H1 (cell line): Measurements from ENCODE around the gene GRID1. TPM values are rescaled to one million over a fixed set of nuclear protein-coding genes. Genes with fewer than 3 reads are reported as not detected.
A peak's percentile ranks its signal among the peaks of the same experiment; 100 is the strongest.

Experiments used
- CTCF ChIA-PET: fragments of 300-600 bp; sonication (Branson Sonifier 250); formaldehyde crosslinking; loops from one replicate; lab custom pipeline; 2021; ENCODE audit not compliant: partially characterized antibody; lab: Charles Lee
- POLR2A ChIA-PET: fragments of 300-600 bp; sonication (Branson Sonifier 250); formaldehyde crosslinking; loops from one replicate; lab custom pipeline; 2021; ENCODE audit warnings: inconsistent platforms; ENCODE audit not compliant: partially characterized antibody; lab: Charles Lee
- DNase-seq, 2 experiments: peaks; one replicate each; pipeline versions ENCODE4 v3.0.0 to v3.0.0-alpha.2; 2010 to 2022; ENCODE audit warnings: low spot score in 2 of 2, low read depth in 1 of 2, mixed read lengths in 1 of 2
- FAIRE-seq: peaks from 2 replicates; lab custom pipeline; 2011; peaks lifted over from hg19 to GRCh38; lab: Jason Lieb, UNC
- H2AFZ ChIP-seq: 2 replicates; pipeline ENCODE4 v1.8.1; 2012; ENCODE audit warnings: low read length, inconsistent platforms
- H2AK5ac ChIP-seq: 2 replicates; pipeline ENCODE4 v1.6.1; 2013; ENCODE audit warnings: low read depth, low read length
- H2BK120ac ChIP-seq: replicated peaks from 2 replicates; pipeline ENCODE3; 2013; ENCODE audit warnings: low read depth, low read length, inconsistent platforms
- H2BK12ac ChIP-seq: 2 replicates; pipeline ENCODE4 v1.6.1; 2013; ENCODE audit warnings: low read depth, low read length
- H2BK15ac ChIP-seq: 2 replicates; pipeline ENCODE4 v1.6.1; 2013; ENCODE audit warnings: low read length
- H2BK20ac ChIP-seq: 2 replicates; pipeline ENCODE4 v1.6.1; 2013; ENCODE audit warnings: low read length
- H2BK5ac ChIP-seq: 2 replicates; pipeline ENCODE4 v1.6.1; 2013; ENCODE audit warnings: low read depth, low read length
- H3K14ac ChIP-seq: 2 replicates; pipeline ENCODE4 v1.6.1; 2013; ENCODE audit warnings: inconsistent platforms; ENCODE audit not compliant: insufficient read length
- H3K18ac ChIP-seq: 2 replicates; pipeline ENCODE4 v1.6.1; 2013; ENCODE audit warnings: low read length; ENCODE audit errors: extremely low read depth
- H3K23ac ChIP-seq: 2 replicates; pipeline ENCODE4 v1.6.1; 2013; ENCODE audit warnings: inconsistent platforms; ENCODE audit not compliant: insufficient read length
- H3K23me2 ChIP-seq: 2 replicates; pipeline ENCODE4 v1.6.1; 2013; ENCODE audit warnings: low read depth, low read length
- H3K27ac ChIP-seq: 2 replicates; pipeline ENCODE4 v1.6.1; 2011; ENCODE audit warnings: low read depth, low read length, inconsistent platforms
- H3K27me3 ChIP-seq, 4 experiments: replicated peaks in 1 of 4; 1 replicate in 1 of 4; 2 replicates in 3 of 4; pipeline versions ENCODE4 v1.6.1 to v1.8.1; 2011 to 2013; ENCODE audit warnings: low read length in 3 of 4, mild to moderate bottlenecking in 3 of 4, inconsistent platforms in 2 of 4, mixed read lengths in 2 of 4, moderate library complexity in 1 of 4; ENCODE audit not compliant: control insufficient read depth in 3 of 4, insufficient read depth in 3 of 4; ENCODE audit errors: extremely low read depth in 1 of 4
- H3K36me3 ChIP-seq, 4 experiments: 2 replicates each; pipeline versions ENCODE4 v1.6.1 to v1.8.1; 2011 to 2013; ENCODE audit warnings: mild to moderate bottlenecking in 4 of 4, low read length in 3 of 4, moderate library complexity in 2 of 4, control low read depth in 1 of 4, inconsistent platforms in 1 of 4; ENCODE audit not compliant: insufficient read depth in 4 of 4, control insufficient read depth in 2 of 4
- H3K4ac ChIP-seq: replicated peaks from 2 replicates; pipeline ENCODE3; 2013; ENCODE audit warnings: low read length, low read depth, mixed read lengths, inconsistent platforms; ENCODE audit not compliant: insufficient read length
- H3K4me1 ChIP-seq, 4 experiments: replicated peaks in 1 of 4; 1 replicate in 1 of 4; 2 replicates in 3 of 4; pipeline versions ENCODE4 v1.6.1 to v1.8.1; 2011 to 2013; ENCODE audit warnings: low read length in 3 of 4, inconsistent platforms in 2 of 4, mixed read lengths in 1 of 4; ENCODE audit not compliant: insufficient read depth in 4 of 4, control insufficient read depth in 3 of 4
- H3K4me2 ChIP-seq, 2 experiments: 2 replicates each; pipeline versions ENCODE4 v1.6.1 to v1.8.1; 2011 to 2013; ENCODE audit warnings: low read depth in 2 of 2, low read length in 2 of 2, control low read depth in 1 of 2, inconsistent platforms in 1 of 2, mild to moderate bottlenecking in 1 of 2; ENCODE audit not compliant: insufficient read depth in 1 of 2
- H3K4me3 ChIP-seq, 4 experiments: fragments of 200-600, 300-600 bp in 1 of 4; sonication (generic), shearing (Covaris generic), sonication (Bioruptor Twin) in 1 of 4; 2 replicates each; pipeline versions ENCODE4 v1.5.1 to v1.8.1; 2011 to 2016; ENCODE audit warnings: low read length in 4 of 4, low read depth in 3 of 4, control low read depth in 2 of 4, inconsistent platforms in 2 of 4, mild to moderate bottlenecking in 2 of 4, mixed read lengths in 1 of 4, moderate library complexity in 1 of 4; ENCODE audit not compliant: insufficient read depth in 2 of 4; ENCODE audit errors: extremely low read depth in 1 of 4
- H3K56ac ChIP-seq: replicated peaks from 2 replicates; pipeline ENCODE3; 2013; ENCODE audit warnings: low read depth, mild to moderate bottlenecking, mixed read lengths, low read length, inconsistent platforms; ENCODE audit not compliant: insufficient read length
- H3K79me1 ChIP-seq: 2 replicates; pipeline ENCODE4 v1.6.1; 2013; ENCODE audit warnings: low read depth, low read length, control low read depth
- H3K79me2 ChIP-seq, 2 experiments: 2 replicates each; pipeline versions ENCODE4 v1.6.1 to v1.8.1; 2012 to 2013; ENCODE audit warnings: low read length in 2 of 2, mild to moderate bottlenecking in 2 of 2, inconsistent platforms in 1 of 2; ENCODE audit not compliant: insufficient read depth in 2 of 2, control insufficient read depth in 1 of 2
- H3K9ac ChIP-seq, 4 experiments: replicated peaks in 1 of 4; 1 replicate in 1 of 4; 2 replicates in 3 of 4; pipeline versions ENCODE4 v1.6.1 to v1.8.1; 2011 to 2013; ENCODE audit warnings: low read depth in 3 of 4, low read length in 3 of 4, control low read depth in 2 of 4, mild to moderate bottlenecking in 2 of 4, moderate library complexity in 2 of 4, inconsistent platforms in 1 of 4; ENCODE audit errors: extremely low read depth in 1 of 4
- H3K9me3 ChIP-seq, 2 experiments: 2 replicates each; pipeline versions ENCODE4 v1.6.1 to v1.8.1; 2012 to 2013; ENCODE audit warnings: mild to moderate bottlenecking in 2 of 2, moderate library complexity in 2 of 2, control low read depth in 1 of 2, inconsistent platforms in 1 of 2, low read depth in 1 of 2, low read length in 1 of 2, mixed read lengths in 1 of 2; ENCODE audit not compliant: insufficient read depth in 2 of 2
- H4K20me1 ChIP-seq, 2 experiments: replicated peaks in 1 of 2; 2 replicates each; pipeline versions ENCODE3 to v1.8.1; 2011 to 2013; ENCODE audit warnings: inconsistent platforms in 2 of 2, low read length in 2 of 2, mild to moderate bottlenecking in 1 of 2; ENCODE audit not compliant: insufficient read depth in 2 of 2, control insufficient read depth in 1 of 2
- H4K5ac ChIP-seq: 2 replicates; pipeline ENCODE4 v1.6.1; 2013; ENCODE audit warnings: low read length, low read depth, mixed read lengths, inconsistent platforms; ENCODE audit not compliant: insufficient read length
- H4K8ac ChIP-seq: 2 replicates; pipeline ENCODE4 v1.8.0; 2013; ENCODE audit warnings: mild to moderate bottlenecking, moderate library complexity, low read length, inconsistent platforms; ENCODE audit not compliant: insufficient read depth; ENCODE audit errors: extremely low read depth
- H4K91ac ChIP-seq: replicated peaks from 2 replicates; pipeline ENCODE3; 2013; ENCODE audit warnings: low read length, mixed read lengths, inconsistent platforms; ENCODE audit not compliant: insufficient read length
- KDM1A ChIP-seq: fragments of 200-600, 300-600 bp; sonication (generic); IDR thresholded peaks from 2 replicates; pipeline ENCODE4 v1.7.1; 2016; ENCODE audit warnings: mild to moderate bottlenecking, low read length, borderline replicate concordance
- KDM4A ChIP-seq: IDR thresholded peaks from one replicate; pipeline ENCODE4 v1.7.1; 2012; ENCODE audit warnings: low read depth, mild to moderate bottlenecking, moderate library complexity, low read length, inconsistent platforms; ENCODE audit not compliant: severe bottlenecking
- SUZ12 ChIP-seq: fragments of 200-600 bp; sonication (generic); IDR thresholded peaks from 2 replicates; pipeline ENCODE4 v1.6.1; 2012; ENCODE audit warnings: mild to moderate bottlenecking, inconsistent platforms, low read length, moderate library complexity, mixed read lengths
- TAF1 ChIP-seq: IDR thresholded peaks from 2 replicates; pipeline ENCODE4 v1.6.1; 2011; ENCODE audit warnings: mild to moderate bottlenecking, low read depth, low read length
- WGBS, 2 experiments: shearing (Covaris generic) in 1 of 2; methylation state at CpG; one replicate each; pipeline versions ENCODE4 v1.1.6 to v1.1.7; 2013 to 2015; ENCODE audit warnings: low lambda C conversion rate in 2 of 2, mixed read lengths in 2 of 2, inconsistent platforms in 1 of 2, low coverage in 1 of 2, missing lambda C conversion rate in 1 of 2; ENCODE audit not compliant: insufficient replicate concordance in 2 of 2, insufficient coverage in 1 of 2, insufficient read length in 1 of 2; ENCODE audit errors: extremely low coverage in 1 of 2, missing lambda C conversion rate in 1 of 2; 5-methylcytosine and 5-hydroxymethylcytosine counted together
- polyA plus RNA-seq, 7 experiments: library from polyadenylated mRNA; depleted of rRNA in 3 of 7; stranded (reverse) in 5 of 7; unstranded in 2 of 7; fragments of >200 nt in 5 of 7; fragments of 200-250 nt in 2 of 7; gene quantifications; 1 replicate in 5 of 7; 2 replicates in 1 of 7; 4 replicates in 1 of 7; pipeline versions ENCODE4 v1.2.1 to v1.2.3, GENCODE V29; 2011 to 2013; ENCODE audit warnings: missing spikeins in 2 of 7, mixed read lengths in 2 of 7
- total RNA-seq: library from RNA; stranded (reverse); fragmentation: NEBNext Ultra II Directional; extraction: Animal tissue kit (Norgen Biotek cat#: 25700); gene quantifications from 2 replicates; pipeline ENCODE4 v1.2.1, GENCODE V29; 2021
- TF ChIP-seq, protein P1 (sequence below): IDR thresholded peaks from 2 replicates; pipeline ENCODE4 v1.6.1; 2012; ENCODE audit warnings: inconsistent platforms
- TF ChIP-seq, protein P2 (sequence below): IDR thresholded peaks from 2 replicates; pipeline ENCODE4 v1.6.1; 2012; ENCODE audit warnings: low read length, inconsistent platforms
- TF ChIP-seq, protein P3 (sequence below): IDR thresholded peaks from 2 replicates; pipeline ENCODE4 v1.6.1; 2012; ENCODE audit warnings: inconsistent platforms

The GRID1 gene
- total and polyA plus RNA-seq, 2 of the 8 experiments (the other 6 are each of a cell fraction or from before 2014, with no cell fraction given): 0.22 to 0.30 TPM

DNA sequence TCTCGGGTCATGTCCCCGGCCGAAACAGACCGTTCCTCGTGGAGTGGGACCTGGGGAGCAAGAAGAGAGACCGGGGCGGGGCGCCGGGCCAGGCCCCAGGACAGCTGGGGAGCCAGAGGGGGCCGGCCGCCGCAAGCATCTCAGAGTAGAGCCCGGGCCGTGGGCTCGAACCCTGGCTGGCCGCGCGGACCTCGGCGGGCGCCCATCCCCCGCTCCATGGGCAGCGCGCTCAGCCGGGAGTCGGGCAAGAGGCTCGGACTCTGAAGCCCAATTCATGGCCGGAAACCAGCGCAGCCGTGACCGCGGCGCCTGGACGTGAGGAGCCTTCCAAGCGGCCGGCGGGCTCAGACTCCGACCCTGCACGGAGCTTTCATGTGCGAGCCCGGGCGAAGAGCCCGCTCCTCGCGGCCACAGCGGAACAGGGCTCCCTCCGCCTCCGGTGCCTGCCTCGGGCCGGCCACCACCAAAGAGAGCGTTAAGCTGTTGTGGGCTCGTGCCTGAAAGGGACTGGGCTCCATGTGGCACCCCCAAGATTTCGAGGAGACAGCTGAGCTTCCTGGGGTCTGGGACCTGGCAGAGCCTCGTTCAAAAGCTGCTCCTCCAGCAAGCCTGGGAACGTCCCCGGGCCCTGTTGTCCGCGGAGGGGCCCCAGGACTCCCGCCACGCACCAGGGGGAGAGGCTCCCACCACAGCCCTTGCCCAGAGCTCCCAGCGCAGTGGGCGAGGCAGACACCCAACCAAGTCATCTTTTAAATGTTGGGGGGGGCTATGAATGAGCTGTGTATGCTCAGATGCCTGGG lies 757 bp upstream of the GRID1 start:
- H4K20me1 ChIP-seq: peaks cover 17 to 19% of the 10 kb centered on the region in 2 experiments
- no peak overlapping the region for H3K27ac ChIP-seq
- no peak overlapping the region for H3K56ac ChIP-seq
- no peaks in the 10 kb centered on the region for H3K79me1 ChIP-seq
- H3K4me2 ChIP-seq: peak overlapping the region; percentile 67 to 73
- CTCF ChIA-PET: interaction anchor here (0.6 to 25.6 kb wide), 6 partner anchors 9 to 140 kb away, joined by 3 to 498 read pairs (median 6); no protein-coding TSS in a partner anchor
- FAIRE-seq (no peak), DNase-seq (peak in 1 of 2 experiments; percentile 69)
- peak overlapping the region; percentile 31 to 65 (median 40) for H3K4me3 ChIP-seq
- H3K23ac ChIP-seq: no peak overlapping the region
- H2BK12ac ChIP-seq: no peak overlapping the region
- no peak overlapping the region for H3K4ac ChIP-seq
- peaks cover 25% of the 10 kb centered on the region; the same call in 1 of the 2 replicates for H3K23me2 ChIP-seq
- H3K9me3 ChIP-seq: peaks cover 0 to 6% of the 10 kb centered on the region in 2 experiments; a peak in 1 of 4 replicates
- POLR2A ChIA-PET: interaction anchor here (1.6 kb wide), 1 partner anchor 21 kb away, joined by 8 read pairs; no protein-coding TSS in a partner anchor
- peak overlapping the region; percentile 73; the same call in 1 of the 2 replicates for H4K8ac ChIP-seq
- no peak overlapping the region; the same call in 1 of the 2 replicates for H3K18ac ChIP-seq
- H4K5ac ChIP-seq: no peak overlapping the region
- no peak overlapping the region for H2BK120ac ChIP-seq
- H3K9ac ChIP-seq: no peak overlapping the region
- H3K14ac ChIP-seq: no peak overlapping the region
- H2BK5ac ChIP-seq: no peak overlapping the region
- peaks cover 0 to 34% (median 23%) of the 10 kb centered on the region in 4 experiments; a peak in 6 of 7 replicates for H3K4me1 ChIP-seq
- no peaks in the 10 kb centered on the region for H3K79me2 ChIP-seq
- peaks cover 68 to 94% (median 79%) of the 10 kb centered on the region in 4 experiments for H3K27me3 ChIP-seq
- H2AFZ ChIP-seq: peak overlapping the region; percentile 14; the same call in 1 of the 2 replicates
- H2BK15ac ChIP-seq: no peak overlapping the region
- H3K36me3 ChIP-seq: no peaks in the 10 kb centered on the region
- WGBS, 2 experiments: 10% methylated on average over 54 of the region's 62 CpGs; no CpG with 5 or more reads in 1 of the 2 experiments
- no peak overlapping the region for H2BK20ac ChIP-seq
- H2AK5ac ChIP-seq: no peak overlapping the region
- H4K91ac ChIP-seq: no peak overlapping the region
- TF ChIP-seq, protein P1, sequence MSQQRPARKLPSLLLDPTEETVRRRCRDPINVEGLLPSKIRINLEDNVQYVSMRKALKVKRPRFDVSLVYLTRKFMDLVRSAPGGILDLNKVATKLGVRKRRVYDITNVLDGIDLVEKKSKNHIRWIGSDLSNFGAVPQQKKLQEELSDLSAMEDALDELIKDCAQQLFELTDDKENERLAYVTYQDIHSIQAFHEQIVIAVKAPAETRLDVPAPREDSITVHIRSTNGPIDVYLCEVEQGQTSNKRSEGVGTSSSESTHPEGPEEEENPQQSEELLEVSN: peak; percentile 37; the same call in 1 of the 2 replicates
- TF ChIP-seq, protein P2, sequence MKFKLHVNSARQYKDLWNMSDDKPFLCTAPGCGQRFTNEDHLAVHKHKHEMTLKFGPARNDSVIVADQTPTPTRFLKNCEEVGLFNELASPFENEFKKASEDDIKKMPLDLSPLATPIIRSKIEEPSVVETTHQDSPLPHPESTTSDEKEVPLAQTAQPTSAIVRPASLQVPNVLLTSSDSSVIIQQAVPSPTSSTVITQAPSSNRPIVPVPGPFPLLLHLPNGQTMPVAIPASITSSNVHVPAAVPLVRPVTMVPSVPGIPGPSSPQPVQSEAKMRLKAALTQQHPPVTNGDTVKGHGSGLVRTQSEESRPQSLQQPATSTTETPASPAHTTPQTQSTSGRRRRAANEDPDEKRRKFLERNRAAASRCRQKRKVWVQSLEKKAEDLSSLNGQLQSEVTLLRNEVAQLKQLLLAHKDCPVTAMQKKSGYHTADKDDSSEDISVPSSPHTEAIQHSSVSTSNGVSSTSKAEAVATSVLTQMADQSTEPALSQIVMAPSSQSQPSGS: no peak
- TF ChIP-seq TAF1: no peak
- TF ChIP-seq SUZ12: peak; percentile 91
- TF ChIP-seq KDM4A: peak; percentile 67
- 0 out of 2 replicates have a peak, but pooled peaks have one; percentile 18 for TF ChIP-seq KDM1A
- TF ChIP-seq, protein P3, sequence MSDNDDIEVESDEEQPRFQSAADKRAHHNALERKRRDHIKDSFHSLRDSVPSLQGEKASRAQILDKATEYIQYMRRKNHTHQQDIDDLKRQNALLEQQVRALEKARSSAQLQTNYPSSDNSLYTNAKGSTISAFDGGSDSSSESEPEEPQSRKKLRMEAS: peak; percentile 21; the same call in 1 of the 2 replicates
